Activated CD4-positive, CD25-positive, alpha-beta regulatory T cell treated with anti-CD3 and anti-CD28 coated beads, Interleukin-2, amount 50 U/mL, for 16 hours (primary cell): ENCODE measurements around the gene SUGP1.

ENCODE experiments used
- DNase-seq: peaks from one replicate; pipeline ENCODE4 v3.0.0-alpha.2; 2020; ENCODE audit warnings: low read depth, low spot score

The SUGP1 gene

DNA sequence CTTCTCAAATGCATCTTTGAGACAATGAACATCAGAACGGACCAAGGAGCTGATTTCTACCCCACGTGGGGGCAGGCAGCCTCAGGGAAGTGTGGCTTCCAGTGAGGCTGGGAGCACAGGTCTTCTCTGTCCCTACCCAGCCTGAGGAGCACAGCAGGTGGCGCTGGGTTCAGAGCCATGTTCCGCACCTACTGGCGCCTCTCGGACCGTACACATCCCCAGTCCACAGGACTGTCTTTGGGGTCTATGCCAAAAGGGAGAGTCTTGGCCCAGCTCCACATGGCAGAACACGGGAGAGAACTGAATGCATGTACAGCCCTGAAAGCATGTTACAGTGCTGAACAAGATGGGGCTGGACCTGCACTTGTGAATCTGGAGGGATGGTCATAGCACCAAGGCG, 22.6 kb downstream of the SUGP1 start:
- no peak for DNase-seq

DNA sequence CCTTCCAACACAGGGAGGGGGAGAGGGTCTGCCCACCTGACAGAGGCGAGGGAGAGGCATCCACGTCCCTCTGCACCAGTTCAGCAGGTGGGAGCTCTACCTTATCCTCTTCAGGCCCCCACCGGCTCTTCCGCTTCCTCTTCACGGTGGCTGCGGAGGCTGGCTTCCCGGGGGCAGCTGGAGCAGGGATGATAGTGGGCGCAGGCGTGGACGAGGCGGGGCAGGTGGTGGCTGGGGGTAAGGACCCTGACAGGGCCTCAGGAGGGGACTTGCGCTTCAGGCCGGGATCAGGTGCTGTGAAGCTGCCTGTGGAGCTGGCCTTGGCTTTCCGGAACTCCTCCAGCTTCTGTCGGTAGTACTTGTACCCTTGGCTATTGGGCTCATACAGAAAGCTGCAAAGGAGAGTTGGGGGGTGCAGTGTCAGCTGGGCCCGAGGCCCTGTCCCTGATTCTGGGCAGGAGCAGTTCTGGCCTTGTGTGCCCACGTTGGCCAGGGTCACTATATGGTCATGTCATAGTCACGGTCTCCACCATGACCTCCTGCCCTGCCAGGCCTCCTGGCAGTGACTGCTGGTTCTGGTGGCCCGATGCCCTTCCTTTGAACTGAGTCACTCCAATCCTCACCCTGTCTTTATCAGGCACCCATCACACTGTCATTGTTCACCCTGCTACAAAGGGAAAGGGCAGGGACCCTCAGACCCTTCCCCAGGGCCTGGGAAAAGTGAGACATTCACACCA, 23.2 kb downstream of the SUGP1 start:
- DNase-seq = no peak

- DNase-seq = no peak
Observed at GRCh38 chr19:19294914-19295313, 25.4 kb downstream of the SUGP1 start.

- no peak for DNase-seq
Observed at GRCh38 chr19:19292607-19293006, 27.7 kb downstream of the SUGP1 start.

DNA sequence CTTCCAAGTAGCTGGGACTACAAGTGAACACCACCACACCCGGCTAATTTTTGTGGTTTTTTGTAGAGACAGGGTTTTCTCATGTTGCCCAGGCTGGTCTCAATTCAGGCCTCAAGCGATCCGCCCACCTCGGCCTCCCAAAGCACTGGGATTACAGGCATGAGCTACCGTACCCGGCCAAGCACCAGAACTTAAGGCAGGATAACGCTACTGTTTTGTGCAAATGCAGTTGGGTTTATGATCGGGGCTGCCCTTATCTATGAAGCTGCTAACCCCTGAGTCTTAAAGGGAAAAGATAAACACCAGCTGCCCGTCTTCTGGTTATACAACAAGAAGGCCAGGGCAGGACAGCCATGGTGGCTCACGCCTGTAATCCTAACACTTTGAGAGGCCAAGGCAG, 34.6 kb downstream of the SUGP1 start:
- DNase-seq = no peak

DNA sequence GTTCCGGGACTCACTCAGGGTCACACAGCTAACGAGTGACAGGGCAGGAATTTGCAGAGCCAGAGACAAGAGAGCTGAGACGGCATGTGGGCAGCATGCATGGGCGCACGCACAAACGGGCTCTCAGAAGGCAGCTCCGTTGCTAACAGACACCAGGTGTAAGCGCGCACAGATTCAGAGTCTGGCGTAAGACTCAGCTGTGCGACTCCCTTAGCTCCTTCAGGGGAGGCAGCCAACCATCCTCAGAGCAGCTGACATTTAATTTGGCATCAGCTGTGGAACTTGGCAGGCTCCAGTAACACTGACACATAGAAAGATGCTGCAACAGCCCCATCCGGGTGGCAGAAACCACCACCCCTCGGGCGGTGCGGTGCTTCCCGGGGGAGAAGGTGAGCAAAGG, 39.7 kb downstream of the SUGP1 start:
- no peak for DNase-seq

DNA sequence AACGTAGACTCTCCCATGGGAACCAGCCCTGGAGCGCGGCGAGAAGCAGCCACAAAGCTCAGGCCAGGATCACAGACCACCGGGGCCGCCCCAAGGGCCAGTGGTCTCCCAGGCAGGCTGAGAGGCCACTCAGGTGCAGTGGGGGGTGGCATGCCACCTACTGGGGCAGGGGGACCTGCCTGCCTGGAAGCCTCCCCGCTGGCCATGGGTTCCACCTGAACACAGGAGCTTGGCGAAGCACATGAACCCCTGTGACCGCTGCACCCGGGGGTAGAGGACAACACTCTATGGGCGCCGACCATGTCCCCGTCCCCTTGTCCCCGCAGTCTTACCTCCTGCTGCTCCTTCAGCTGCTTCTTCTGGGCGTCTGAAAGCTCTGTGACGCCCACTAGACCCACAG, 40.5 kb downstream of the SUGP1 start:
- DNase-seq = no peak

DNA sequence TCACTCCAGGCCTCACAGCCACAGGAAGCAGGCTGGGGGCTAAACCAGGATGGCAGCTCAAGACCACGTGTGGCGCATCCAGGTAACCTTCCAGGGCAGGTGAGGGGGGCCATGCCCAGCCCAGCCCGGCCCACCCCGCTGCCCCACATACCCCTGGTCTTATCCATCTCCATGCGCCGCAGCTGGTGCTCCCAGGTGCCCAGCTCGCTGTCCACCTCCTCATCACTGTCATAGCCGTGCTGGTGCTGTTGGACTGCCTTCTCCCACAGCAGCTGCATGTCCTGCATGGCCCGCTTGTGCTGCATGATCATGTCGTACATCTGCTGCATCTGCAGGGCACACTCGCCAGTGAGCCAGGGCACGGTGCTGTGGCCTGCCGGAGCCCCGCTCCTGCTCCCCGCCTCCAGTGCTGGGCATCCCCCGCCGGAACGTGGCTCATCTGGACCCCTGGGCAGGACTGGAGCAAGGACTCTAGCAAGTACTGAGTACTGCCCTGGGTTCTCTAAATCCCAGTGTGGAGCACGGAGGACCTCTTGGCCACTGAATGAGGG, 41.2 kb downstream of the SUGP1 start:
- DNase-seq = no peak

- DNase-seq = no peak
Observed at GRCh38 chr19:19278315-19278714, 42.0 kb downstream of the SUGP1 start.

- no peak for DNase-seq
Observed at GRCh38 chr19:19276851-19277250, 43.5 kb downstream of the SUGP1 start.

- no peak for DNase-seq
Observed at GRCh38 chr19:19276386-19276785, 43.9 kb downstream of the SUGP1 start.

DNA sequence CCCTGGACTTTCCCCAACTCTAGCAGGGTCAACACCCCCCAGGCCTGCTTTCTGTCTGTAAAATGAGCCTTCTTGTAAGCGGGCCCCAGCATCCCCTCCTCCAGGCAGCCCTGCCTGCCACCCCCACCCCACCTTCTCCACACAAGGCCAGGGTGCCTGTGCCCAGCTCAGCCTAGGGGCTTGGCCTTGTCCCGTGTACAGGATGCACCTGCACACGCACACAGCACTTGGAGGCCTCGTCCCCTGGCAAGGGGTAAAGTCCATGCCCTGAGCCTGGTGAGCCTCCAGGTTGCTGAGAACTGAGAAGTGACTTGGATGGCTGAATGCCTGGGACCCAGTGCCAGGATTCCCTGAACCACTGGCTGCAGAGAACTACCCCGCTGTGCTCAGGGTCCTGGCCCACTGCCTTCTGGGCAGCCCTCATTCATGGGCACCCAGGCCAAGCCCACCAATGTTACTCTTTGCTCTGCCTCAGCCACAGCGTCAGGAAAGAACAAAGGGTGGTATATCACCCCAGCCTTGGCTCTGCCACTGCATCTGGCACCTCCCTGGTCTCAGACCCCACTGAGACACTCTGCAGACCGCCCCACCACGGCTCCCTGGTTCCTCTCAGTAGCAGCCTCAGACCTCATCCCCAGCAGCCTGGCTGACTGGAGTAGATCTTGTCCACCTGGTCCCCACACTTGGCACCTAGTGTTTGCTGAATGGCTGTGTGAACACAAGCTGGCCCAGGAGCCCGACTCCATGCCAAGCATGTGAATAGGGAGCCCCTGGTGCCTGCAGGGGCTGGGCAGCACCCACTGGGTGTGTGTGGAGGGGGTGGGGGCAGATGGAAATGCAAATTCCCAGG, 45.4 kb downstream of the SUGP1 start:
- no peak for DNase-seq

DNA sequence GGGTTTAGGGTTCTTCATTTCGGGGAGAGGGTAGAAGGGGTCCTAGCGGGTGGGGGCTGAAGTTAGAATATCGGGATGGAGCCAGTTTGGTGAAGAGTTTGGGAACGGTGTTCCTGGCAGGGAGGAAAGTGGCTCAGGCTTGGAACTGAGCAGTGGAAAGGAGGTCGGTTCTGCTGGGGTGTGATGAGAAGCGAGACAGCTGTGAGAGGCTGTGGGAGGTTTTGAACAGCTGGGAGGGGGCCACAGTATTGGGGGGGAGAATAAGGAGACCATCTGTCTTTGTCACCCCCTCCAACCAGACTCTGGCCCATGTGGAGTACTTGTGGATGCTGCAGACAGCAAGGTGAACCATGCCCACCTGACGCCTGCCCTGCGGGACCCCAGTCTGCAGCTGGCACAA, 46.2 kb downstream of the SUGP1 start:
- DNase-seq = no peak

DNA sequence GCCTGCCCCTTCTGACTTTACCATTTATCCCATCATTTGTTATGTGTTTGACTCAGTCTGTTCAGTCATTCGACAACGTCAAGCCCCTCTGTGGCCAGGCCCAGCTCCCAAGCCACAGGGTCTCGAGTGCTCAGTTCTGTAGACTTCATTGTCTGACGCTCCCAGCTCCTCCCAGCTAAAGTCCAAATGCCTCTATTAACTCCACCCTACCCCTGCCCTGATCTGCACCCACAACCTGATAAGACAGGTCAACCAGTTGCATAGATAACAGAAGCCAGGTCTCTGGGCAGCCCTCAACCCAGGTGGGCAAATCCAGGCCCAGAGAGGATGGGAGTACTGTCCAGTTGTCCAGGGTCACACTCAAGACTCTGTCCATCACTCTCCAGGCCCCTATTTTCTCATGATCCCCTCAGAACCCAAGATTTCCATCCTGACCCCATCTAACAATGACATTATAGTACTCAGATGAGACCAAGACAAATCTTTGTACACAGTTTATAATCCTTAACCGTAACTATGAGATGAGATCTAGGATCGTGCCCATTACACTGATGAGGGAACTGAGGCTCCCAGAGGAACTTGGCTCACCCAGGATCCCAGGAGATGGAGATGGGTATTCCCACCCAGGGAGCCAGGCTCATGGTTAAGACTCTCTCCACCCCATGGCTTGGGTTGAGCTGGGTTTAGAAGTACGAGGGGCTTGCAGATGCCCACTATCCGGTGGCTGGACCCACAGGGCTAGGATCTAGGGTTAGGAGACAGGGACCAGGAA, 48.3 kb downstream of the SUGP1 start:
- DNase-seq = no peak

DNA sequence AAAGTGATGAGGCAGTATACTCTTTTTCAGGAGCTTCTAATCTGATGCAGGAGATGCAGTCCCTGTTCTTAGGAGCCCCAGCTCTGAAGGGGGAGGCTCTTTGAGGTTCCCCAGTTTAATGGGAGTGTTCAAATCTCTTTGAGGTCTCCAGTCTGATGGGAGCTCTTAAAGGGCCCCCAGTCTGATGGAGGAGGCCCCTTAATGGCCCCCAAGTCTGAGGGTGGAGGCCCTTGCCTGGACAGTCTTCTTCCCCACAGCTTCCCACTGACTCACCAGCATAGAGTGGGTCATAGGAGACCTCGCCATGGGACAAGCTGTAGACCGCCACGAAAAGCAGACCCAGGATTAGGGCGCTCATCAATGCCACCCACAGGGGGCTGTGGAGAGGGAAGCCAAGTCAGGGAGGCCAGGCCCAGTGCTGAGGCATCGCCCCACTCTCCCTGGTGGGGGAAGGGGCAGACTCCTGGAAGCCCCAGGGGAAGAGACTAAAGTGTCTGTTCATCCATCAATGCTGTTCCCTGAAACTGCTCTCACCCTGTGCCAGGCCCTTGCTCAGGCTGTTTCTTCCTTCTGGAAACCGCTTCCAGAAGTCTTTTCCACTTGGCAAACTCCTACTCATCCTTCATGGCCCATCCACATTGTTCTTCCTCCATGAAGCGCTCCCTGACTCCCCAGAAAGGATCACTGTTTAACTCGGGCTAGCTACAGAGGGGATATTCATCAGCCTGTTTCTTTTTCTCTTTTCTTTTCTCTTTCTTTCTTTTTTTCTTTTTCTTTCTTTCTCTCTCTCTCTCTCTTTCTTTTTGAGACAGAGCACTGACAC, 49.3 kb downstream of the SUGP1 start:
- no peak for DNase-seq

- no peak for DNase-seq
Observed at GRCh38 chr19:19269952-19270694, 50.2 kb downstream of the SUGP1 start.

DNA sequence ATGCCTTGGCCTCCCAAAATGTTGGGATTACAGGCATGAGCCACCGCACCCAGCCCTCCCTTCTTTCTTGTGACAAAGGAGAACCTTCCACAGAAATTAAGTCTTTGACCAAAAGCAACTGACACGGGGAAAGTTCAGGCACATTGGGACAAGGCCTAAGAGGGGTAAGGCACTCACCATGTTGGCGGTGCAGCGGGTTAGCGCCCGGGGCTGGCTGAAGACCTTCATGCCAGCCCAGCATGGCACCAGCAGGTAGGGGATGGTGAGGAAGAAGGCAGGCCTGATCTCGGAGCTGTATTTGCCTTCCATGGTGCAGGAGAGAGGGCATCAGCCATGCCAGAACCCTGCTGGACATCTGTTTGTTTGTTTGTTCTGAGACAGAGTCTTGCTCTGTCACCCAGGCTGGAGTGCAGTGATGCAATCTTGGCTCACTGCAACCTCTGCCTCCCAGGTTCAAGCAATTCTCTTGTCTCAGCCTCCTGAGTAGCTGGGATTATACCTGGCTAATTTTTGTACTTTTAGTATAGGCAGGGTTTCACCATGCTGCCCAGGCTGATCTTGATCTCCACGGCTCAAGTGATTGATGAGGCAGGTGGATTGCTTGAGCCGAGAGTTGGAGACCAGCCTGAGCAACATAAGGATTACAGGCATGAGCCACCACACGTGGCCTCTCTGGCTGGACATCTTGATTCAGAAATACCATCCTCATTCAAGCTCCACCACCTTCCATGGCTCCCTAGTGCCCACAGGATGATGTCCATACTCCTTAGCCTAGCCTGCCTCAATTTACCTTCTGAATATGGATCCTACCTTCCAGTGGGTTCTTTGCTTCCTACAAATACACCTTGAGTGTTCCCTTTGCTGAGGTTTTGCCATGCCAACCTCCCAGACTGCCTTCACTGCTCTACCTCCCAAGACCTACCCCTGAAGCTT, 51.6 kb downstream of the SUGP1 start:
- no peak for DNase-seq

DNA sequence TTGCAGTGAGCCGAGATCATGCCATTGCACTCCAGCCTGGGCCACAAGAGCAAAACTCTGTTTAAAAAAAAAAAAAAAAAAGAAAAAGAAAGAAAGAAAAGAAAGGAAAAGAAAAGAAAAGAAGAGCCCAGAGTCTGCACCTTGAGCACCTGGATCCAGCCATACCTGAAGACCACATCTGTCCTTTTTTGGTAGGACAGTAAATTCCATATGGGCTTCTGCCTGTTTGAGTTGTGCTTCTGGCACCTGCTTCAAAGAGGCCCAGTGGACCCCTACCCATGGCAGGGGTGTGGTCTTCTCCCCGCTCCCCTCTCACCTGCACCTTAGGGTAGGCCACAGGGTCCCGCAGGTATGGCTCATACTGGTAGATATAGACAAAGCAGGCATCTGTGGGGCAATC, 53.0 kb downstream of the SUGP1 start:
- DNase-seq = no peak

GRCh38 chr19:19263886-19264487, 56.3 kb downstream of the SUGP1 start:
- DNase-seq = no peak
